ENCODE results near the gene LEF1.

- no peak for TF ChIP-seq CTCF (IDR thresholded peaks at IDR 0.05)
- TF ChIP-seq POLR2A (IDR thresholded peaks at IDR 0.05): no peak
Measured at GRCh38 chr4:108094131-108094530, 74.6 kb downstream of the LEF1 start.

All from heart left ventricle (tissue), 13 donors.